Measurements from ENCODE around the gene MRPL30.

GRCh38 chr2:99140056-99140859 is 40.7 kb upstream of the MRPL30 start:
- TF ChIP-seq, protein P1, sequence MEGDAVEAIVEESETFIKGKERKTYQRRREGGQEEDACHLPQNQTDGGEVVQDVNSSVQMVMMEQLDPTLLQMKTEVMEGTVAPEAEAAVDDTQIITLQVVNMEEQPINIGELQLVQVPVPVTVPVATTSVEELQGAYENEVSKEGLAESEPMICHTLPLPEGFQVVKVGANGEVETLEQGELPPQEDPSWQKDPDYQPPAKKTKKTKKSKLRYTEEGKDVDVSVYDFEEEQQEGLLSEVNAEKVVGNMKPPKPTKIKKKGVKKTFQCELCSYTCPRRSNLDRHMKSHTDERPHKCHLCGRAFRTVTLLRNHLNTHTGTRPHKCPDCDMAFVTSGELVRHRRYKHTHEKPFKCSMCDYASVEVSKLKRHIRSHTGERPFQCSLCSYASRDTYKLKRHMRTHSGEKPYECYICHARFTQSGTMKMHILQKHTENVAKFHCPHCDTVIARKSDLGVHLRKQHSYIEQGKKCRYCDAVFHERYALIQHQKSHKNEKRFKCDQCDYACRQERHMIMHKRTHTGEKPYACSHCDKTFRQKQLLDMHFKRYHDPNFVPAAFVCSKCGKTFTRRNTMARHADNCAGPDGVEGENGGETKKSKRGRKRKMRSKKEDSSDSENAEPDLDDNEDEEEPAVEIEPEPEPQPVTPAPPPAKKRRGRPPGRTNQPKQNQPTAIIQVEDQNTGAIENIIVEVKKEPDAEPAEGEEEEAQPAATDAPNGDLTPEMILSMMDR (IDR thresholded peaks at IDR 0.05): no peak
- TF ChIP-seq SIN3A (IDR thresholded peaks at IDR 0.05; ENCODE audit: borderline replicate concordance, insufficient read depth, low read depth, low read length) (no peak), TCF7L2 (IDR thresholded peaks at IDR 0.05; ENCODE audit: low read depth, low read length) (no peak)
- TF ChIP-seq, protein P2, sequence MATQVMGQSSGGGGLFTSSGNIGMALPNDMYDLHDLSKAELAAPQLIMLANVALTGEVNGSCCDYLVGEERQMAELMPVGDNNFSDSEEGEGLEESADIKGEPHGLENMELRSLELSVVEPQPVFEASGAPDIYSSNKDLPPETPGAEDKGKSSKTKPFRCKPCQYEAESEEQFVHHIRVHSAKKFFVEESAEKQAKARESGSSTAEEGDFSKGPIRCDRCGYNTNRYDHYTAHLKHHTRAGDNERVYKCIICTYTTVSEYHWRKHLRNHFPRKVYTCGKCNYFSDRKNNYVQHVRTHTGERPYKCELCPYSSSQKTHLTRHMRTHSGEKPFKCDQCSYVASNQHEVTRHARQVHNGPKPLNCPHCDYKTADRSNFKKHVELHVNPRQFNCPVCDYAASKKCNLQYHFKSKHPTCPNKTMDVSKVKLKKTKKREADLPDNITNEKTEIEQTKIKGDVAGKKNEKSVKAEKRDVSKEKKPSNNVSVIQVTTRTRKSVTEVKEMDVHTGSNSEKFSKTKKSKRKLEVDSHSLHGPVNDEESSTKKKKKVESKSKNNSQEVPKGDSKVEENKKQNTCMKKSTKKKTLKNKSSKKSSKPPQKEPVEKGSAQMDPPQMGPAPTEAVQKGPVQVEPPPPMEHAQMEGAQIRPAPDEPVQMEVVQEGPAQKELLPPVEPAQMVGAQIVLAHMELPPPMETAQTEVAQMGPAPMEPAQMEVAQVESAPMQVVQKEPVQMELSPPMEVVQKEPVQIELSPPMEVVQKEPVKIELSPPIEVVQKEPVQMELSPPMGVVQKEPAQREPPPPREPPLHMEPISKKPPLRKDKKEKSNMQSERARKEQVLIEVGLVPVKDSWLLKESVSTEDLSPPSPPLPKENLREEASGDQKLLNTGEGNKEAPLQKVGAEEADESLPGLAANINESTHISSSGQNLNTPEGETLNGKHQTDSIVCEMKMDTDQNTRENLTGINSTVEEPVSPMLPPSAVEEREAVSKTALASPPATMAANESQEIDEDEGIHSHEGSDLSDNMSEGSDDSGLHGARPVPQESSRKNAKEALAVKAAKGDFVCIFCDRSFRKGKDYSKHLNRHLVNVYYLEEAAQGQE (IDR thresholded peaks at IDR 0.05; ENCODE audit: insufficient read depth in 1 of 2, low read depth in 2 of 2, low read length in 1 of 2): no peak
